Neural progenitor cell (in vitro differentiated cells): ENCODE measurements around the gene RB1. TPM values are rescaled to one million over a fixed set of nuclear protein-coding genes. Genes with fewer than 3 reads are reported as not detected.

Experiments
- DNase-seq: peaks from one replicate; pipeline ENCODE4 v3.0.0-alpha.2; 2016; ENCODE audit warnings: low spot score
- H2AFZ ChIP-seq: fragments of 200-600 bp; sonication (generic); replicated peaks from 2 replicates; pipeline ENCODE4 v1.6.1; 2016; ENCODE audit warnings: antibody characterized with exemption
- H3F3A ChIP-seq: fragments of 200-600 bp; sonication (generic); 2 replicates; pipeline ENCODE4 v1.6.1; 2016; ENCODE audit warnings: antibody characterized with exemption, low read depth
- H3K27ac ChIP-seq: fragments of 200-600 bp; sonication (generic); 2 replicates; pipeline ENCODE4 v1.5.1; 2016; ENCODE audit warnings: mild to moderate bottlenecking
- H3K27me3 ChIP-seq: fragments of 200-600 bp; sonication (generic); 2 replicates; pipeline ENCODE4 v1.6.1; 2016; ENCODE audit warnings: mild to moderate bottlenecking, moderate library complexity
- H3K36me3 ChIP-seq: fragments of 200-600 bp; sonication (generic); 2 replicates; pipeline ENCODE4 v1.5.1; 2016
- H3K4me1 ChIP-seq: fragments of 200-600 bp; sonication (generic); 2 replicates; pipeline ENCODE4 v1.6.1; 2016; ENCODE audit warnings: mixed run types
- H3K4me2 ChIP-seq: fragments of 200-600 bp; sonication (generic); 2 replicates; pipeline ENCODE4 v1.6.1; 2016
- H3K4me3 ChIP-seq: fragments of 200-600 bp; sonication (generic); 2 replicates; pipeline ENCODE4 v1.5.1; 2016
- H3K79me2 ChIP-seq: fragments of 200-600 bp; sonication (generic); 2 replicates; pipeline ENCODE4 v1.6.1; 2016; ENCODE audit warnings: low read depth
- H3K9ac ChIP-seq: fragments of 200-600 bp; sonication (generic); 2 replicates; pipeline ENCODE4 v1.6.1; 2016
- H3K9me3 ChIP-seq: fragments of 200-600 bp; sonication (generic); 2 replicates; pipeline ENCODE4 v1.5.1; 2016; ENCODE audit warnings: low read depth
- H4K20me1 ChIP-seq: fragments of 200-600 bp; sonication (generic); 2 replicates; pipeline ENCODE4 v1.6.1; 2016; ENCODE audit warnings: low read depth
- H3K27ac Mint-ChIP-seq: 3 replicates; pipeline ENCODE4 v1.8.0; 2021; ENCODE audit warnings: mixed read lengths
- H3K27me3 Mint-ChIP-seq: 2 replicates; pipeline ENCODE4 v1.8.0; 2022; ENCODE audit warnings: low read depth, mild to moderate bottlenecking, inconsistent platforms, moderate library complexity, mixed read lengths; ENCODE audit not compliant: insufficient read depth
- H3K36me3 Mint-ChIP-seq: 3 replicates; pipeline ENCODE4 v1.8.0; 2021; ENCODE audit warnings: mixed read lengths
- H3K4me1 Mint-ChIP-seq: 3 replicates; pipeline ENCODE4 v1.8.0; 2021; ENCODE audit warnings: mixed read lengths
- H3K4me3 Mint-ChIP-seq: 3 replicates; pipeline ENCODE4 v1.8.0; 2021; ENCODE audit warnings: mild to moderate bottlenecking, moderate library complexity, mixed read lengths
- H3K9me3 Mint-ChIP-seq: 3 replicates; pipeline ENCODE4 v1.8.0; 2020; ENCODE audit warnings: mixed read lengths
- EZH2 ChIP-seq: fragments of 200-600 bp; sonication (generic); IDR thresholded peaks from 2 replicates; pipeline ENCODE4 v1.6.1; 2017; ENCODE audit warnings: antibody characterized with exemption, mild to moderate bottlenecking, moderate library complexity
- EZH2phosphoT487 ChIP-seq: fragments of 200-600 bp; sonication (generic); IDR thresholded peaks from 2 replicates; pipeline ENCODE4 v1.6.1; 2017; ENCODE audit warnings: antibody characterized with exemption
- total RNA-seq: library from RNA; depleted of rRNA; stranded (reverse); fragments of >200 nt; gene quantifications from 2 replicates; pipeline ENCODE4 v1.2.3, GENCODE V29; 2015; ENCODE audit warnings: low replicate concordance
- TF ChIP-seq, protein P1 (sequence below): fragments of 200-600 bp; sonication (generic); IDR thresholded peaks from 2 replicates; pipeline ENCODE4 v1.5.1; 2017; ENCODE audit warnings: antibody characterized with exemption, mild to moderate bottlenecking

Gene RB1
- total RNA-seq, 1 donor from 2014 or later = 39.5 TPM

DNA sequence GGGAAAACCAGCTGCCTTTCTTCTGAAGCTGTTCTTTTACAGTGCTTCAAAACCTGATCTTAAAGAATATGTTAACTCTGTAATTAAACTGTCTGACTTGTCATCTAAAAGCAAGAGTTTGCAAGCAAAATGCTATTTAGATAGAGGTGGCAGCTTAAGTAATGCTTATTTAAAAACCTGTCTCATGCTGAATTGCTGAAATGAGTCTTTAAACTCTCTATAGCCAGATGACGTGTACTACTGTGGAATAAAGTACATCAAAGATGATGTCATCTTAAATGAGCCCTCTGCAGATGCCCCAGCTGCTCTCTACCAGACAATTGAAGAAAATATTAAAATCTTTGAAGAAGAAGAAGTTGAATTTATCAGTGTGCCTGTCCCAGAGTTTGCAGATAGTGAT, 47.6 kb upstream of the RB1 start:
- peaks cover 5% of the 10 kb centered on the region for H3K36me3 ChIP-seq
- peaks cover 32% of the 10 kb centered on the region for H3K36me3 Mint-ChIP-seq

DNA sequence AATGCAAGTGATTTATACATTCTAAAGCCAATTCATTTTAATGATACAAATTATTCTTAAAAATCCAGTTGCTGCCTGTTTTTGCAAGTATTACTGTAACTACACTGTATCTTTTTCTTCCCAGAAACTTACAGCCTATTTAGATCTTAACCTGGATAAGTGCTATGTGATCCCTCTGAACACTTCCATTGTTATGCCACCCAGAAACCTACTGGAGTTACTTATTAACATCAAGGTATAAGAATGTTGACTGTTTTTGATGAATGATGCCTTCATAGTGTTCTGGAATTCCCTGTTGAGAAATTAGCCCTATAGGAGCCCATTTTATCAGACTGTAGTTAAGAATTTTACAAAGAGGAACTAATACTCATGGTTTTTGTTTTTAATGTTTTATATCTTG, 45.5 kb upstream of the RB1 start:
- H3K27me3 Mint-ChIP-seq = peaks cover 2% of the 10 kb centered on the region
- Histone ChIP-seq H3K4me2 (no peak overlapping the region), H3K36me3 (peaks cover 16% of the 10 kb centered on the region), H3K4me1 (no peaks in the 10 kb centered on the region), H3K9ac (no peak overlapping the region), H3K27me3 (no peaks in the 10 kb centered on the region), H4K20me1 (no peaks in the 10 kb centered on the region), H3K79me2 (no peaks in the 10 kb centered on the region), H2AFZ (no peak overlapping the region), H3F3A (no peaks in the 10 kb centered on the region), H3K27ac (no peak overlapping the region), H3K9me3 (no peaks in the 10 kb centered on the region), H3K4me3 (no peak overlapping the region)
- H3K36me3 Mint-ChIP-seq = peaks cover 39% of the 10 kb centered on the region
- DNase-seq = no peak
- TF ChIP-seq, protein P1, sequence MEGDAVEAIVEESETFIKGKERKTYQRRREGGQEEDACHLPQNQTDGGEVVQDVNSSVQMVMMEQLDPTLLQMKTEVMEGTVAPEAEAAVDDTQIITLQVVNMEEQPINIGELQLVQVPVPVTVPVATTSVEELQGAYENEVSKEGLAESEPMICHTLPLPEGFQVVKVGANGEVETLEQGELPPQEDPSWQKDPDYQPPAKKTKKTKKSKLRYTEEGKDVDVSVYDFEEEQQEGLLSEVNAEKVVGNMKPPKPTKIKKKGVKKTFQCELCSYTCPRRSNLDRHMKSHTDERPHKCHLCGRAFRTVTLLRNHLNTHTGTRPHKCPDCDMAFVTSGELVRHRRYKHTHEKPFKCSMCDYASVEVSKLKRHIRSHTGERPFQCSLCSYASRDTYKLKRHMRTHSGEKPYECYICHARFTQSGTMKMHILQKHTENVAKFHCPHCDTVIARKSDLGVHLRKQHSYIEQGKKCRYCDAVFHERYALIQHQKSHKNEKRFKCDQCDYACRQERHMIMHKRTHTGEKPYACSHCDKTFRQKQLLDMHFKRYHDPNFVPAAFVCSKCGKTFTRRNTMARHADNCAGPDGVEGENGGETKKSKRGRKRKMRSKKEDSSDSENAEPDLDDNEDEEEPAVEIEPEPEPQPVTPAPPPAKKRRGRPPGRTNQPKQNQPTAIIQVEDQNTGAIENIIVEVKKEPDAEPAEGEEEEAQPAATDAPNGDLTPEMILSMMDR = no peak
- no peak for TF ChIP-seq EZH2
- no peak for TF ChIP-seq EZH2phosphoT487
- no peak overlapping the region for H3K4me3 Mint-ChIP-seq
- no peaks in the 10 kb centered on the region for H3K4me1 Mint-ChIP-seq
- no peaks in the 10 kb centered on the region for H3K9me3 Mint-ChIP-seq
- no peak overlapping the region for H3K27ac Mint-ChIP-seq

More for the DNA sequence above, 47.6 kb upstream of the RB1 start:
- Histone ChIP-seq H3K9ac (no peak overlapping the region), H4K20me1 (no peaks in the 10 kb centered on the region), H3K79me2 (peaks cover 15% of the 10 kb centered on the region), H3K4me2 (no peak overlapping the region), H2AFZ (no peak overlapping the region), H3K27ac (no peak overlapping the region), H3K4me3 (no peak overlapping the region), H3F3A (no peaks in the 10 kb centered on the region), H3K9me3 (no peaks in the 10 kb centered on the region), H3K27me3 (no peaks in the 10 kb centered on the region), H3K4me1 (no peaks in the 10 kb centered on the region)
- H3K4me3 Mint-ChIP-seq = no peak overlapping the region
- no peaks in the 10 kb centered on the region for H3K9me3 Mint-ChIP-seq
- no peak overlapping the region for H3K27ac Mint-ChIP-seq
- H3K27me3 Mint-ChIP-seq = peaks cover 2% of the 10 kb centered on the region
- TF ChIP-seq EZH2phosphoT487 = no peak
- no peak for TF ChIP-seq EZH2
- TF ChIP-seq, protein P1 = no peak
- no peaks in the 10 kb centered on the region for H3K4me1 Mint-ChIP-seq
- DNase-seq = no peak

DNA sequence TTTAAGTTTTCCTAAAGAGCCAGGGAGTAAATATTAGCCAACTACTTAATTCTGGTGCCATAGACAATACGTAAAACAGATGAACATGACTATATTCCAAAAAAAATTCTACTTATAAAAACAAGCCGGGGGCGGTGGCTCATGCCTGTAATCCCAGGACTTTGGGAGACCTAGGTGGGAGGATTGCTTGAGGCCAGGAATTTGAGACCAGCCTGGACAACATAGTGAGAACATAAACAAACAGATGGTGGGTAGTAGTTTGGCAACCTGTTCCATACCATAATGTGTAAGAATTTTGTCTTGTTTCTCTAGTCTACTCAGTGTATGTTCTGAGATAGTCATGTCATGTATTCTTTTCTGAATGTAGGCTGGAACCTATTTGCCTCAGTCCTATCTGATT, 45.1 kb upstream of the RB1 start:
- peaks cover 16% of the 10 kb centered on the region for H3K36me3 ChIP-seq
- Mint-ChIP-seq H3K4me1 (no peaks in the 10 kb centered on the region), H3K9me3 (no peaks in the 10 kb centered on the region), H3K27ac (no peak overlapping the region), H3K27me3 (peaks cover 2% of the 10 kb centered on the region), H3K36me3 (peaks cover 41% of the 10 kb centered on the region), H3K4me3 (no peak overlapping the region)
- H3K4me2 ChIP-seq = no peak overlapping the region
- H4K20me1 ChIP-seq = no peaks in the 10 kb centered on the region
- H2AFZ ChIP-seq = no peak overlapping the region
- H3K79me2 ChIP-seq = no peaks in the 10 kb centered on the region
- no peak overlapping the region for H3K9ac ChIP-seq
- no peaks in the 10 kb centered on the region for H3K4me1 ChIP-seq
- no peaks in the 10 kb centered on the region for H3F3A ChIP-seq
- H3K27ac ChIP-seq = no peak overlapping the region
- TF ChIP-seq EZH2phosphoT487 = no peak
- TF ChIP-seq, protein P1 = no peak
- TF ChIP-seq EZH2 = no peak
- no peaks in the 10 kb centered on the region for H3K9me3 ChIP-seq
- H3K27me3 ChIP-seq = no peaks in the 10 kb centered on the region
- no peak for DNase-seq
- H3K4me3 ChIP-seq = no peak overlapping the region
